Measurements from ENCODE around the gene KRT15.

KRT15 gene

GRCh38 chr17:41527063-41528023, 8.7 kb upstream of the KRT15 start:
- H3K4me3 Mint-ChIP-seq: no peak overlapping the region
- H3K27ac Mint-ChIP-seq: no peak overlapping the region
- intact Hi-C loops (cut with micrococcal nuclease): no loop called here
- no peaks in the 10 kb centered on the region for H3K9me3 Mint-ChIP-seq
- H3K36me3 Mint-ChIP-seq (ENCODE audit: low read depth): no peaks in the 10 kb centered on the region
- peaks cover 25% of the 10 kb centered on the region for H3K4me1 Mint-ChIP-seq (ENCODE audit: low read depth)
- peaks cover 82% of the 10 kb centered on the region for H3K27me3 Mint-ChIP-seq

GRCh38 chr17:41524261-41524660, 5.6 kb upstream of the KRT15 start:
- Mint-ChIP-seq H3K4me3 (no peak overlapping the region), H3K27me3 (peaks cover 61% of the 10 kb centered on the region)

GRCh38 chr17:41523787-41524186, 5.1 kb upstream of the KRT15 start:
- intact Hi-C loops (cut with micrococcal nuclease): no loop called here
- H3K27ac Mint-ChIP-seq: no peak overlapping the region
- peaks cover 61% of the 10 kb centered on the region for H3K27me3 Mint-ChIP-seq
- H3K4me1 Mint-ChIP-seq (ENCODE audit: low read depth): peaks cover 25% of the 10 kb centered on the region
- H3K36me3 Mint-ChIP-seq (ENCODE audit: low read depth): no peaks in the 10 kb centered on the region
- no peaks in the 10 kb centered on the region for H3K9me3 Mint-ChIP-seq
- no peak overlapping the region for H3K4me3 Mint-ChIP-seq

More at GRCh38 chr17:41524261-41524660, 5.6 kb upstream of the KRT15 start:
- intact Hi-C loops (cut with micrococcal nuclease): no loop called here
- Mint-ChIP-seq H3K9me3 (no peaks in the 10 kb centered on the region), H3K27ac (no peak overlapping the region), H3K36me3 (ENCODE audit: low read depth) (no peaks in the 10 kb centered on the region), H3K4me1 (ENCODE audit: low read depth) (peaks cover 29% of the 10 kb centered on the region)

GRCh38 chr17:41523225-41523593, 4.5 kb upstream of the KRT15 start:
- H3K36me3 Mint-ChIP-seq (ENCODE audit: low read depth): no peaks in the 10 kb centered on the region
- no peaks in the 10 kb centered on the region for H3K9me3 Mint-ChIP-seq
- peaks cover 60% of the 10 kb centered on the region for H3K27me3 Mint-ChIP-seq

GRCh38 chr17:41522301-41523224, 3.9 kb upstream of the KRT15 start:
- H3K4me1 Mint-ChIP-seq (ENCODE audit: low read depth): peaks cover 14% of the 10 kb centered on the region
- H3K4me3 Mint-ChIP-seq: no peak overlapping the region
- peaks cover 58% of the 10 kb centered on the region for H3K27me3 Mint-ChIP-seq
- no peak overlapping the region for H3K27ac Mint-ChIP-seq
- H3K9me3 Mint-ChIP-seq: no peaks in the 10 kb centered on the region
- intact Hi-C loops (cut with micrococcal nuclease): no loop called here
- no peaks in the 10 kb centered on the region for H3K36me3 Mint-ChIP-seq (ENCODE audit: low read depth)

More at GRCh38 chr17:41523225-41523593, 4.5 kb upstream of the KRT15 start:
- H3K4me1 Mint-ChIP-seq (ENCODE audit: low read depth): peaks cover 20% of the 10 kb centered on the region
- H3K27ac Mint-ChIP-seq: no peak overlapping the region
- H3K4me3 Mint-ChIP-seq: no peak overlapping the region
- intact Hi-C loops (cut with micrococcal nuclease): no loop called here

GRCh38 chr17:41521574-41522261, 3.0 kb upstream of the KRT15 start:
- Mint-ChIP-seq H3K4me3 (no peak overlapping the region), H3K4me1 (ENCODE audit: low read depth) (peaks cover 9% of the 10 kb centered on the region), H3K36me3 (ENCODE audit: low read depth) (no peaks in the 10 kb centered on the region), H3K27me3 (peaks cover 54% of the 10 kb centered on the region), H3K27ac (no peak overlapping the region), H3K9me3 (no peaks in the 10 kb centered on the region)
- intact Hi-C loops (cut with micrococcal nuclease): no loop called here

GRCh38 chr17:41520821-41521521, 2.3 kb upstream of the KRT15 start:
- Mint-ChIP-seq H3K9me3 (no peaks in the 10 kb centered on the region), H3K27ac (no peak overlapping the region), H3K36me3 (ENCODE audit: low read depth) (no peaks in the 10 kb centered on the region), H3K27me3 (peaks cover 53% of the 10 kb centered on the region), H3K4me1 (ENCODE audit: low read depth) (peaks cover 9% of the 10 kb centered on the region), H3K4me3 (no peak overlapping the region)
- intact Hi-C loops (cut with micrococcal nuclease): no loop called here

- Mint-ChIP-seq H3K27me3 (peaks cover 50% of the 10 kb centered on the region), H3K27ac (no peak overlapping the region)
- intact Hi-C loops (cut with micrococcal nuclease): no loop called here
Measured at GRCh38 chr17:41519501-41520224, 973 bp upstream of the KRT15 start.

GRCh38 chr17:41518031-41518430, 659 bp downstream of the KRT15 start:
- intact Hi-C loops (cut with micrococcal nuclease): no loop called here
- Mint-ChIP-seq H3K27ac (no peak overlapping the region), H3K27me3 (peaks cover 42% of the 10 kb centered on the region), H3K9me3 (no peaks in the 10 kb centered on the region), H3K4me3 (no peak overlapping the region), H3K4me1 (ENCODE audit: low read depth) (peaks cover 16% of the 10 kb centered on the region), H3K36me3 (ENCODE audit: low read depth) (no peaks in the 10 kb centered on the region)

More at GRCh38 chr17:41519501-41520224, 973 bp upstream of the KRT15 start:
- H3K9me3 Mint-ChIP-seq: no peaks in the 10 kb centered on the region
- H3K4me3 Mint-ChIP-seq: no peak overlapping the region
- H3K4me1 Mint-ChIP-seq (ENCODE audit: low read depth): peaks cover 9% of the 10 kb centered on the region
- no peaks in the 10 kb centered on the region for H3K36me3 Mint-ChIP-seq (ENCODE audit: low read depth)

- no peak overlapping the region for H3K27ac Mint-ChIP-seq
- no peaks in the 10 kb centered on the region for H3K36me3 Mint-ChIP-seq (ENCODE audit: low read depth)
- H3K4me3 Mint-ChIP-seq: no peak overlapping the region
- peaks cover 24% of the 10 kb centered on the region for H3K4me1 Mint-ChIP-seq (ENCODE audit: low read depth)
- no peaks in the 10 kb centered on the region for H3K9me3 Mint-ChIP-seq
- intact Hi-C loops (cut with micrococcal nuclease): no loop called here
- peaks cover 42% of the 10 kb centered on the region for H3K27me3 Mint-ChIP-seq
Measured at GRCh38 chr17:41516830-41517283, 1.8 kb downstream of the KRT15 start.

- Mint-ChIP-seq H3K4me1 (ENCODE audit: low read depth) (peaks cover 18% of the 10 kb centered on the region), H3K36me3 (ENCODE audit: low read depth) (no peaks in the 10 kb centered on the region), H3K27ac (no peak overlapping the region), H3K4me3 (no peak overlapping the region), H3K27me3 (peaks cover 42% of the 10 kb centered on the region), H3K9me3 (no peaks in the 10 kb centered on the region)
- intact Hi-C loops (cut with micrococcal nuclease): no loop called here
Measured at GRCh38 chr17:41516147-41516829, 2.4 kb downstream of the KRT15 start.

- Mint-ChIP-seq H3K27me3 (peaks cover 26% of the 10 kb centered on the region), H3K27ac (no peak overlapping the region), H3K4me3 (no peak overlapping the region), H3K4me1 (ENCODE audit: low read depth) (peaks cover 16% of the 10 kb centered on the region), H3K36me3 (ENCODE audit: low read depth) (no peaks in the 10 kb centered on the region), H3K9me3 (no peaks in the 10 kb centered on the region)
- intact Hi-C loops (cut with micrococcal nuclease): no loop called here
Measured at GRCh38 chr17:41513168-41513547, 5.5 kb downstream of the KRT15 start.
